CD4-positive, alpha-beta T cell treated with Interleukin-12 subunit alpha and Interleukin-12 subunit beta, for 1 hour (primary cell): ENCODE data around the gene TPH2.

Source experiments
- DNase-seq: peaks from one replicate; pipeline ENCODE4 v3.0.0-alpha.2; 2020

Gene TPH2

DNA sequence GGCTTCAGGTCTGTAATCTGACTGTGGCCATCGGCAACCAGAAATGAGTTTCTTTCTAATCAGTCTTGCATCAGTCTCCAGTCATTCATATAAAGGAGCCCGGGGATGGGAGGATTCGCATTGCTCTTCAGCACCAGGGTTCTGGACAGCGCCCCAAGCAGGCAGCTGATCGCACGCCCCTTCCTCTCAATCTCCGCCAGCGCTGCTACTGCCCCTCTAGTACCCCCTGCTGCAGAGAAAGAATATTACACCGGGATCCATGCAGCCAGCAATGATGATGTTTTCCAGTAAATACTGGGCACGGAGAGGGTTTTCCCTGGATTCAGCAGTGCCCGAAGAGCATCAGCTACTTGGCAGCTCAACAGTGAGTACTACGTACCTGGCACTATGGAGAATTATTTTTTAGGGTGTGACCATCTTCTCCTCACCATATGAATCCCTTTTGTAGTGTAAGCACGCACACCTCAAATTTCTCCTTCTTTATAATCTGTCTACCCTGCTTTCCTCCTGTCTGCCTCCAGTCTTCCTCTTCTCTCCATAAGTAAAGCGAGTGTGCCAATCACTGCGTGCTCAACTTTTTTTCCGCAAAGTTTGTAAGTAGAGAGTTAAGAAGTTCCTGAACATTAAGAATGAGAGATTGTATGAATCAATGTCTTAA is at the start of gene TPH2:
Gene TPH2 (plus strand): TSS at position 118 of the 658 bp plus-strand sequence. CDS start 142 bp downstream, at position 260.
- DNase-seq: peak; percentile 24

DNA sequence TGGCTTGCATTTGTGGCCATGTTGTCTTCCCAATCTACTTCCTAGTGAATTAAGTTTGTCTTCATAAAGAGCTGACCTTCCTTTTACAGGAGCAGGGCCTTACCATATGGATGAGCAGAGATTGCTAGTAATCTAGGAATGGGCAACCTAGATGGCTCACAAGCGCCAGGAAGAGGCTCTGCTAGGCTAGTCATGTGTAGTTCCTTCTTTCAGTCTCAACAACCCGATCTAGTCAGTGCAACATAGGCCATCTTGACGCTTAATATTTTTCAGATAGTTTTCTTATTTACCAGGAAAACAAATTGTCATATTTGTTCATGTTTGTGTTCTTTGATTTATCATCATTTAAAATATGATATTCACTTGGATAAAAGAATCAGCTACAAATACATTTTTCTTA is 48.2 kb upstream of the TPH2 start:
- no peak for DNase-seq

DNA sequence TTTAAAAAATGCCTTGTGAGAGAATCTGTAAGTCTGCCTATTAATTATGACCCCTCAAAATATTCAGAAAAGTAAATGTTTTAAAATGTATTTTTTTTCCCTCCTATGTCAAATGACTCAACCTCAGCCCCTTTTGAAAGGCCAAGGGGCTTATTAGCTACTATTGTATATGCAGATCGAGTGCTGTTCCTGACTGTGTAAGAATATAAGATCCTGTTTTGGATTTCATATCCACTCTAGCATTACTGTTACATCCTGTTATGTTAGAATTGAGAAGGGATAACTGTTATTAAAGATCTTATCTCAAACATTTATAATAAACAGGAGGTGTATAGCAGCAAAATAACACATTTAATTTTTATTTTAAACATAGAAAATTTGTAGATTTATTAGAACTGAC is 46.6 kb upstream of the TPH2 start:
- DNase-seq: no peak

DNA sequence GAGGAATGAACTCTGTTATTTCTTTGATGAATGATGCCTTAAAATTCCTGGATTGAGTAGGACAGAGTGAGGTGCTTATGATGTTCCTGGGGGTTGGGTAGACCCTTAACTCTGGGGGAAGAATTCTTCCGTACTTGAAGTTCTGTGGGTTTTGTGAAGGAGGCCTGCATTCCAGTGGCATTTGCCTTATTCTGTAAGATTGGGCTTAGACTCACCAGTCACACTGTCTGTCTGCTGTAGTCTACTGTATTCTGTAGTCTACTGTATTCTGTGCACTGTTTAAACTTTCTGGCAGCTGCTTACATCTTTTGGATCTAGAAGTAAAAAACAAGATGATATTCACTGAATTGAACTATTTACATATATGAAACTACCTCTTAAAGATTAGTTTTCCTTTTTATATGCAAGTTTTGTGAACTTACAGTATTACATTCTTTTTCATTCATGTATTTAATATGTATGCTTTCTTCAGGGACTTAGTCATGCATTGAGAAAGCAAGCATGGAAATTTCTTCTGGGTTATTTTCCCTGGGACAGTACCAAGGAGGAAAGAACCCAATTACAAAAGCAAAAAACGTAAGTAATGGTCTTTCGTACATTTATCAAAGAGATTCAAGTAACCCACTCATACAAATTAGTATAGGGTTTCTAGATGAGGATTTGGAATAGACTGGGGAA is 42.3 kb upstream of the TPH2 start:
- no peak for DNase-seq

DNA sequence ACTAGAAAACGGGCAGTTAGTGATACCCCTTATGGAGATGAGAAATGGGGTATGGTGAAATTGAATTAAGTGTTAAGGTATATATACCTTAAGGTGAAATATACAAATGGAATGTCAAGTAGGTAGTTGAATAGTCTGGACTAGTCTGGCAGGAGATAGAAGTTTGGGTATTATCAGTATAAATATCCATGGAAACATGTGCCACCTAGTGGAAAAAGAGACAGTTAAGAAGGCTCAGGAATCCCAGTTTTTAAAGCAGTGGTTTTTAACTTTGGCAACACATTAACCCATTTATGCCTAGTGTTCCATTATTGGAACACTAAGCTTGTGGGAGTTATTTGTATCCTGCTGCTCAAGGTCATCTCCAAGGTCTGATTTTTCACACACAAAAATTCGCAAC is 38.6 kb upstream of the TPH2 start:
- DNase-seq: no peak

DNA sequence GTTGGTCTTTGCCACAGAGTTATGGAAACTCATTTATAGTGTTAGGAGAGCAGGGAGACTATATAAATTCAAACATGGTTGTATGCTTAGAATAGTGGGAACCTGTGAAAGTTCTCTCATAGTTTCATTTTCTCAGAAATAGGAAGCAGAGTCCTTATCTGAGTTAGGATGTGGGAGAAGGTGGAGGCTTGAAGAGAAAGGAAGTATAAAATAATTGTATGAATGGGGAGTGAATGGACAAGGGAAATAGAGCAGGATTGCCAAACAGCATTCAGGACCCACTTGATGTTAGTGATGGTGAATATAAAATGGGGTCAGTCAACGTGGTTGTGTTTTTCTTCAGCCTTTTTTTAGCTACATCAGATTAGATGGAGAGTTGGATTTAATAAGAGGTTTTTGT is 34.0 kb upstream of the TPH2 start:
- no peak for DNase-seq

DNA sequence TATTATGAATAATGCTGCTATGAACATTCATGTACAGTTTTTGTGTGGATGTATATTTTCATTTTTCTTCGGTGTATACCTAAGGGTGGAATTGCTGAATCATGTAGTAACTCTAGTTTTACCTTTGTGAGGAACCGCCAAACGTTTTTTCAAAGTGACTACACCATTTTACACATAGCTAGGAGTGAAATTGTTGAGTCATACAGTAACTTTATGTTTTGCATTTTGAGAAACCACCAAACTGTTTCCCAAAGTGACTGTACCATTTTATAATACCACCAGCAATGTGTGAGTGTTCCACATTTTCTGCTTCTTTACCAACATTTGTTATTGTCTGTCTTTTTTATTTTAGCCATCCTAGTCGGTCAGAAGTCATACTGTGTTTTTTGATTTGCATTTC is 3.1 kb upstream of the TPH2 start:
- no peak for DNase-seq

DNA sequence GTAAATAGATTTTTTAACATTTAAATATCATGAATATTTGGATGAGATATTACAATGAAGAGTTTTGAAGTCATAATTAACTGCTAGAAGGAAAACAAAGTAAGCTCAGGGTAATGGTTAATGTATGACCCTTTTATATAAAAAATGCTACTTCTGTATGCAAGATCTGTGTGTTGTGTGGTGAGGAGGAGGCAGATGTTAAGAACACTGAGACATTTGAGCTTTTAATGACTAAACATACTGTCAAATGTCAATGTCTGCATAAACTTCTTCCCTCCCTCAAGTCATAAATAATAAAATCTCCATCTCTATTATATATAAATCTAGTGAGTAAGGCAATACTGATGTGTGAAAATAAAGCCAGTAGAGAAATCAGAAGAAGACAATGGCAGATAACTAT is 1.4 kb downstream of the TPH2 start:
- DNase-seq: no peak

DNA sequence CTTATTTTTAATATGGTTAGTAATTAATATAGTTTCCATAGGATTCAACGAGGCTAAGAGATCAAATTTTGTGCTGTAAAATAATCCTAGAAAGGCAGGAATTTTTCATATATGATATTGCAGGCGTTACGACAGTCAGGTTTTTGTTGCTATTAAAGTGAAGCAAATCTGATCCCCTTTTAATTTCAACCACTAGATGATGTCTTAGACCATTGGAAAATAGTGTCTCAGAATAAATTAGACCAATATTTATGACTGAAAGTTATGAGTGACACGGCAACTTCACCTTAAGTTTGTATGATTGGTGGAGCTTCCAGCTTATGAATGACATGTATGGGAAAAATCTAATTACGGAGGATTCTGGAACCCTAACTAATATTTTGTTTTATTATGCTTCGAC is 2.5 kb downstream of the TPH2 start:
- DNase-seq: no peak

DNA sequence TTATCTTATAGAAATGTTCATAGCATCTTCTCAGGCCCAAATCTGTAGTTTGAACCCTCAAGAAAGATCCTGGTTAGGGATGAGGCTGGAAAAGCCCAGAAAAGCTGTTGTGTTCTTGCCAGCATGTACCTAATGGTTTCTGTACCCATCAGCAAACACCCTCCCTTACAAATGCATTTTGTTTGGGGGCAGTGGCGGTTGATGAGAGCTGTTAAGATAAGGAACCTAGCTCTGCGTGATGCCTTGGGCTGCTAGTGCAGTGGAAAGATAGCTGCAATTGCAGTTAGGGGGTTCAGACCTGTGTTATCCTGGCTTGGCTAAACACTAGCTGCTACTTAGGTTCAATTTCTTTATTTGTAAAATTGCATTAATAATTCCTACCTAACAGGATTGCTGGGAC is 3.6 kb downstream of the TPH2 start:
- DNase-seq: no peak

DNA sequence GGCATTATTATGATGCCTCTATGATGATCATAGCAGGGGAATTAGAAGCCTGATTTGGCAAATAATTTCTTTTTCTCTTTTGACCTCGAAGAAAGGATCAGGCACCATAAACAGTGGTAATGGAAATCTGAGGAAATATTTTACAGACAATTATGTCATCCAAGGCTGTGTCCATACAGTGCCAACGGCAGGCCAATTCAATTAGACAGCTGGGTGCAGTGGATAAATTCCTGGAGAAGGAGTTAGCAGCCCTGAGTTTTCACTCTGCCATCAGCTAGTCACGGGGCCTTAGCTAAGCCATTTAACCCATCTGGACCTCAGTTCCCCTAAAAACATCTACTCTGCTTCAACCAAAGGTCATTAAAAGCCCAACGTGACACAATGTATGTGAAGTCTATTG is 4.1 kb downstream of the TPH2 start:
- no peak for DNase-seq

DNA sequence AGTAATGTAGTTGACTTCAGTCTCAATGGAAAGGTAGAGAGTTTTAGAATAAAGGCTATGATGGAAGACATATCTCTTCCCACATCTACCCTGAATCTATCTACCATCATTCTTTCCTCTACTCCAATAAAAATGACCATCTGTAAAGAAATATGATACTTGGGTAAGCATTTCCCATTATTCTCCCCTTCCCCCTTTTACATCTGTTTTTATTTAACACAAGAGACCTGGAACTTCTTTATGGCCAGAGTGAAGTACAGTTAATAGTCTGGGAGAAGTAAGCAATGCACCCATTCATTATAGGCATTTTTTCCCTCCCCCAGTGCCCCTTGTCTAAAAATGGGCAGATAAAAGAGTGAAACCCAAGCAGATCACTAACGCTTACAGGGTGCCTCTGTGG is 6.5 kb downstream of the TPH2 start:
- no peak for DNase-seq

DNA sequence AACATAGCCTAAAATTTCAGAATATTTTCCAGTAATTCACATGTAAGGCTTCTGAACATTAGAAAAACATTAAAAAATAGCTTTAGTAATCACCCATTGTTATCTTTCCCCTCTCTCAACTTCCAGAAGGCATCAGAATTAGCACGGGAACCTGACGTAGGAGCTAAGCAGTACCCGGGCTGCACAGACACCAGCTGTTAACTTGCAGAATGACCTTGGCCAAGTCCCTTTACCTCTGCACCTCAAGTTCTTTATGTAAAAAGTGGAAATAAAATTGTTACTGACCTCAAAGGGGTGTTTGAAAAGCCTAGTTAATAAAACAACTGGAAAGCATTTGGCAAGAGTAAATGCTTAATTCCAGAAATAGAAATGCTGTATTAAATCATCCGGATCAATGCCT is 7.2 kb downstream of the TPH2 start:
- no peak for DNase-seq

DNA sequence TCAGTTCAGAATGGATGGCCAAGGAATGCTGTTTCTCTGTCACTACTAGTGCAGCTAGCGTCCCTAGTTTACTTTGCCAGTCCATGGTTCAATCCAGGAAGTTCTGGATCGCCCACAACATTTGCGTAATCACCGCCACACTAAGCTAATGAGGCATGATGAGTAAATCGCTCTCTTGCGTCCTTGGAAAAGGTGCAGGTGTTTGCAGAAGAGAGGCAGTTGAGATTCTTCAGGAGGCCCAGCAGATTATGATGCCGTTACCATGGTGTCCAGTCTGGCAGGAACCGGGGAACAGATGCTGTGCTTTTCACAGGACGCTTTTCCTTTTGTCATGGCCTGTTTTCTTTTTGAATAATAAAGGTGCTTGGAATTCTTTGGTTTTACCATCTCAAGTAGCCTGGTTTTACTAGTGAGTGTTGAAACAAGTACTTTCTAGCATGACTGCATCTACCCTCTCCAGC is 9.0 kb downstream of the TPH2 start:
- no peak for DNase-seq

DNA sequence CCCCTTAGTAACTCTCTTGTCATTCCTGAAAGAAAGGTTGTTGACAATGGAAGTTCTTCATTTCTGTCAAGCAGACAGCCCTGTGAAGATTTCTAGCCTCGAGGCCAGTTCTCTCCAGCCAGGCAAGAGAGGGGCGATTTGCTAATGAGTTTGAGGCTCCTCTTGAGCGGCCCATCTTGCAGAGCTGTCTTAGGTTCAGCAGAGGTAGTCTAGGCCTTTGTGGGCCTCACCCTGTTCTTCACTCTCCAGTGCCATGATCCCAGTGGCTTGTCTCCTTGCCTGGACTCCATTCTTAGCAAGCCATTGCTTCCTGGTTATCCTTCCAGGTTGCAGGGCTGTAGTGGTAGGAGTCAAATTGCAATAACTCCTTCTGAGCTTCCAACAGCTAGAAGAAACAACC is 9.7 kb downstream of the TPH2 start:
- DNase-seq: no peak

DNA sequence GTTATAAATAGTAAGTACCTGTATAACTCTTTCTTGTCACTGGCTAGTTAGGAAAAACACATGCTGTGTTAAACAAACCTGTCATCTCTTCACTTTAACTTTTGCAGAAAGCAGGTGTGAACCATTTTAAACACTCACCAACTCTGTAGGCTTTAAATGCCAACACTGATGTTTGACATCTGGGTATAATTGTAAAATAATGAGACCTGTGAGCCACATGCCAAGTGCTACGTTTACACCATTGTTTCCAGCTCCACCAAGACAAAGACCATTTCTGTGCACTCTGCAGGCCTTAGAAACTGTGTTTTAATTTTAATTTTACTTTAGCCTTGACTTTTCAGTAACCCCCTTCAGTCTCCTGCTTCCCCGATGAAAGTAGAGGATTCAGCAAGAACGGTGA is 11.0 kb downstream of the TPH2 start:
- DNase-seq: no peak

DNA sequence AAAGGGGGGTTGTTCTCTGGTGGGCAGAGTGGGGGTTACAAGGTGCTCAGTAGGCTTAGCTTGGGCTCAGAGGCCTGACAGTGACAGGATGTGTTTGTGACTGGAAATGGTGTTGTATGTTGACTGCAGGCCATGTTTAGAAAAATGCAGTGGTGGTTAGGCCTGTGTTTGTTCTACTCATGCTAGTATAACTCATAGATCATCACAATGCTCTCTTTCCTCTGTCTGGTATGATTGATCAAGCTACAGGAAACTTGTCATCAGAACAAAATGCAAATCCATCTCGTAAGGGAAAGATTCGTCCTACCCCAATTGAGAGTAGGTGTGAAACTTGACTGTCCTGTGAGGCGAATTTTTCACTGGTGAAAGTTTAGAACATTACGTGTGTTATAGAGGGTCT is 11.8 kb downstream of the TPH2 start:
- no peak for DNase-seq

DNA sequence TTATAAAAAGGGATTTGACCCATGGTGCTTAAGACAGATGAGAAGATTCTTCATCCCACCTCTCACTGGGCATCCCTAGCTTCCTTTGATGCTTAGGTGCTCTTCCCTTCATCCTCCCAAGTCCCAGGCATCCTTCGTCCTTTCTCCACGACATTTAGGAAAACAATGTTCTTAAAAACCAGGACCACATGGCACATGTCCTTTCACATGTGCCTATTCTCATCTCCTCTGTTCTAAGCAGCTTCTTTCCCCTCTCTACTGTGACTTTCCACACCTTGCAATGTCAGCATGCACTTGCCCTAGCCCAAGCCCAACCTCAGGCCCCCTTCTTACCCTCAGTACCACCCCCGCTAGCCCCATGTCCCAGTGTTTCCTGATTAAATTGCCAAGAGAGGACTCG is 12.2 kb downstream of the TPH2 start:
- DNase-seq: no peak

DNA sequence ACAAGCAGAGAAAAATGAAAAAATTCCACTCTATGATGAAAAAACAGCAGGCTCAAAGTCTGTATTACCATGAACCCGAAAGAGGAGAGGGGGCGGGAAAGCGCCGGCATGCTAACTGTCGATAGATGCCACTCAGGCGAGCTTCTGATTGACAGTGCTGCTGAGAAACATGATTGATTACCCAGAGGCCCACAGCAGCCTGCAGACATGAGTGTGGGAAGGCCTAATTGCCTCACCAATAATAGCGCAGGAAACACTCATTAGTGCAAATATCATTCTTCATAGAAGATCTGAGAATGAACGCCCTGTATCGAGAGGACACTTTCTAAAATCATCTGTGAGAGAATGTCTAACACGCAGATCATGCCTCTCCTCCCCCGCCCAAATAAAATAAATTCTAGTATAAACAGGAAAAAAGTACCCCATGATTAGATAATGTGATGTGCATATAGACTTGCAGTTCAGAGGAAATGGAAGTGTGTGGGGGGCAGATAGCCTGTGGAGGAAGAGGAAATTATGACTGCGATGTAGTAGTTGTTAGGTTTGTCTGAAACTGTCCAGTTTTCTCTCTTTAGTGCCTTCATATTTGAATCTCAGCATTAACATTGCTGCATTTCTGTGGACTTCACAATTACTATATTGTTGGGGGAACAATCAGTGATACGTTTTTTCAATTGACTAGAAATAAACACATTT is 15.6 kb downstream of the TPH2 start:
- DNase-seq: no peak

DNA sequence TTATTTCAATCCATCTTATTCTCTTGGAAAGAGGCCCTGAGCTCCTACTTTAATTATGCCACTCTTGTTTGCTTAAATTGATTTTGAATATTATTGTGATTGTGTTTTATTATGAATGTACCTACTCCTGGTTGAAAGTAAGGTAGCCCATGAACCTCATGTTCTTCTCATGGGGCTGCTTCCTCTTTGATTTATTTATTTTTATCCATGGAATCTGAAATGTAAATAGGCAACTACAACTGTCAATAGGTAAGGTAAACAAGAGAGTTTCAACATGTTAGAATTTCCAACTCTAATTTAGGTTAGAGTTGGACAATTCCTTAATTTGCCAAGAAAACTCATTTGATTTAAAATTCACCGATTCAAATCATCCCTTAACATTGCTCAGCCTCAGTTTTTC is 16.2 kb downstream of the TPH2 start:
- no peak for DNase-seq

DNA sequence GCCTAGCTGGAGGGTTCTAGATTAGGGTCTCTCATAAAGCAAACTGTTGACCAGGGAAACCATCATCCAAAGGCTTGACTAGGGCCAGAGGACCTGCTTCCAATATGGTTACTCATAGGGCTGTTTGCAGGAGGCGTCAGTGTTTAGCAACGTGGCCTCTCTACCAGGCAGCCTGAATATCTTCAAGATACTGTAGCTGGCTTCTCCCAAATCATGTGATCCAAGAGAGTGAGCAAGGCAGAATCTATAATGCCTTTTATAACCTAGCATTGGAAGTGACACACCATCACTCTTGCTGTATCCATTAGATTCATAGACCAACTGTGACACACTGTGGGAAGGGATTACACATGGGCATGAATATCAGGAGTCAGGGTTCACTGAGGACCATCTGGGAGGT is 17.3 kb downstream of the TPH2 start:
- DNase-seq: no peak

DNA sequence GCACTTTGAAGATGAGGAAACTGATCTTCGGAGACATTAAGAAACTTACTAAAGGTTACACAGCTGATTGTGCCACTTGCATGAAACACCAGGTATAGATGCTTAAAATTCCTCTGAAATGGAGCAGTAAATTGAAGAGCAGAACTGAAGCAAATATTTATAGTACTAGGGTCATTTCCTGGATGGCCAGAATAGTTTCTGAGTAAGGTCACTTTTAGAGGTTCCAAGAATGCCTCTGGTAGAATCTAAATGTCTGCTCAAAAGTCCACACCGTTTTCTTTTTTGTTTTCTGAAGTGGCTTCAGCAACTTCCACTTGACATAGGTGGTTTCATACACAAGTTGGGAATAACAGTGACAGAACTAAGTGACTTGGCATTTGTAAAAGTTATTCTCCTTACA is 19.4 kb downstream of the TPH2 start:
- DNase-seq: no peak

DNA sequence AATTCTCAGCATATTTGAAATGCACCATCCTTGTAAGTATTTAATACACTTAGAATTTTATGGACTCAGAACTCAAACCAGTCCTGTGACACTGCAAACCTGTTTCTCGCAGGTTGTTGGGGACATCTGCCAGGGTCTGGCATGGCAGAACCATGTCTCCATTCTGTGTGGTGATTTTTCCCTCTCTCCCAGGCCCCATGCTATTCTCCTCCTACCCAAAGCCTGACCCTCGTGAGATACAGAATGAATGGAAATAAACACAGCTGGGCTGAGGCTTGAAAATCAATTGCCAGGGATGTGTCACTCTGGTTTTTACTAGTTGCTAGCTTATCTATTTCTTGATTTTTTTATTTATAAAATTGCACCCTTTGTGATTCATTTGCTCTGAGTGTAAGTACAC is 19.8 kb downstream of the TPH2 start:
- DNase-seq: no peak

DNA sequence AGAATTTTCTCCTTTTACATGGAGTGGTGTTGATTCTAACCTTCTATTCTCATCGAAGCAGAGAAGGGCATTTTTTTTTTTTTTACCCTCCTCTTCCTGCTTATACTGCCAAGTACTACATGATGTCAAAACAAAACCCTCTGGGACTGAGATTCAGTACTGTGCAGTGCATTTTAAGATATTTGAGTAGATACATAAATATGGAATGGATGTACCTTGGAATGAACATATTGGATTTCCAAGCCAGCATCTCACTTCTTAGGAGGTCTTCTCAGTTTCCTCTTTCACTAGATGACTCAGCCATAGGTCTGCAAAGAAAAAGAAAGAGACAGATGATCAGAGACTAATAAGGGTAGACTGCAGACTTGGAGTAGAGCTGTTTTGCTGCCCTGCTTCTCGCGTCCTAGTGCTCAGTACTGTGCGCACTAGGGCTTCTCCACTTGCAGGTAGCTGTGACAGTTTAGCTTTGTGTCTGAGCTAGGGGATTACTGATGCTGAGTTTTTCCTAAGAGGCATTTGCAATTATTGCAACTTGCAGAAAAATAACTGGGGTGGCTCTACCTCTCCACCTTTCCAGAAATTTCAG is 20.4 kb downstream of the TPH2 start:
- no peak for DNase-seq
